Activated CD8-positive, alpha-beta memory T cell treated with anti-CD3 and anti-CD28 coated beads for 48 hours (primary cell): ENCODE measurements around the gene RCAN3.
"Not testable (repeated sequence)": the region's sequence is repeated elsewhere in the genome, so short reads cannot be mapped to it uniquely, and the experiment has no call there.

Experiments
- DNase-seq, 3 experiments: peaks; one replicate each; pipeline ENCODE4 v3.0.0-alpha.2; 2020; ENCODE audit warnings: low read depth in 2 of 3, low spot score in 2 of 3

Gene RCAN3

GRCh38 chr1:24508911-24509310 lies 6.3 kb downstream of the RCAN3 start:
- DNase-seq: no peak

GRCh38 chr1:24513706-24514105 lies 11.1 kb downstream of the RCAN3 start:
- no peak for DNase-seq

GRCh38 chr1:24514946-24515345 lies 12.3 kb downstream of the RCAN3 start:
- no peak for DNase-seq

GRCh38 chr1:24515671-24516209 lies 13.1 kb downstream of the RCAN3 start:
- DNase-seq: not testable (repeated sequence)

GRCh38 chr1:24516506-24516905 lies 13.9 kb downstream of the RCAN3 start:
- DNase-seq: no peak

GRCh38 chr1:24517898-24518297 lies 15.3 kb downstream of the RCAN3 start:
- DNase-seq: no peak

- not testable (repeated sequence) for DNase-seq
These were observed 17.6 kb downstream of the RCAN3 start for GRCh38 chr1:24520282-24520681.

- DNase-seq: no peak
These were observed 23.0 kb downstream of the RCAN3 start for GRCh38 chr1:24525606-24526005.

GRCh38 chr1:24526045-24526444 lies 23.4 kb downstream of the RCAN3 start:
- no peak for DNase-seq

GRCh38 chr1:24526940-24527542 lies 24.4 kb downstream of the RCAN3 start:
- DNase-seq: no peak

GRCh38 chr1:24528744-24529143 lies 26.1 kb downstream of the RCAN3 start:
- DNase-seq: no peak

- not testable (repeated sequence) for DNase-seq
These were observed 26.7 kb downstream of the RCAN3 start for GRCh38 chr1:24529292-24529691.

GRCh38 chr1:24535021-24535424 lies 32.4 kb downstream of the RCAN3 start:
- DNase-seq: peak; percentile 52 to 59 (median 54)

GRCh38 chr1:24535778-24536177 lies 33.1 kb downstream of the RCAN3 start:
- DNase-seq: no peak

- peak in 2 of 3 experiments; percentile 37 to 42 for DNase-seq
These were observed 33.8 kb downstream of the RCAN3 start for GRCh38 chr1:24536391-24536840.

- no peak for DNase-seq
These were observed 37.6 kb downstream of the RCAN3 start for GRCh38 chr1:24540051-24540905.

GRCh38 chr1:24540906-24541710 lies 38.5 kb downstream of the RCAN3 start:
- no peak for DNase-seq

- no peak for DNase-seq
These were observed 39.2 kb downstream of the RCAN3 start for GRCh38 chr1:24541711-24542346.

GRCh38 chr1:24544239-24544638 lies 41.6 kb downstream of the RCAN3 start:
- no peak for DNase-seq

- no peak for DNase-seq
These were observed 43.0 kb downstream of the RCAN3 start for GRCh38 chr1:24545662-24546061.

GRCh38 chr1:24547195-24547594 lies 44.6 kb downstream of the RCAN3 start:
- DNase-seq: no peak
